Loucy (cell line): Measurements from ENCODE around the gene RNASEL.

Experiments used
- H2AFZ ChIP-seq: fragments of 200-600 bp; sonication (generic); 2 replicates; pipeline ENCODE4 v1.6.0; 2016; ENCODE audit warnings: antibody characterized with exemption, mild to moderate bottlenecking, low read length, moderate library complexity
- H3F3A ChIP-seq: fragments of 200-600 bp; 2 replicates; pipeline ENCODE4 v1.6.0; 2016; ENCODE audit warnings: antibody characterized with exemption, low read depth, mild to moderate bottlenecking
- H3K27me3 ChIP-seq: fragments of 200-600 bp; sonication (generic); 2 replicates; pipeline ENCODE4 v1.6.1; 2014; ENCODE audit warnings: low read length, mild to moderate bottlenecking; ENCODE audit not compliant: insufficient read depth, poor library complexity, severe bottlenecking
- H3K36me3 ChIP-seq: fragments of 200-600 bp; sonication (generic); 2 replicates; pipeline ENCODE4 v1.6.1; 2016; ENCODE audit warnings: low read length; ENCODE audit not compliant: insufficient read depth
- H3K4me1 ChIP-seq: fragments of 200-600 bp; sonication (generic); 2 replicates; pipeline ENCODE4 v1.5.1; 2014; ENCODE audit warnings: low read length, mild to moderate bottlenecking; ENCODE audit not compliant: insufficient read depth, poor library complexity, severe bottlenecking
- H3K4me2 ChIP-seq: fragments of 200-600 bp; sonication (generic); 2 replicates; pipeline ENCODE4 v1.6.0; 2014; ENCODE audit warnings: antibody characterized with exemption, low read length, low read depth, mild to moderate bottlenecking; ENCODE audit not compliant: poor library complexity, severe bottlenecking
- H3K4me3 ChIP-seq: fragments of 200-600 bp; sonication (generic); 2 replicates; pipeline ENCODE4 v1.5.1; 2014; ENCODE audit warnings: low read length, mild to moderate bottlenecking, mixed read lengths; ENCODE audit not compliant: poor library complexity, severe bottlenecking
- H3K79me2 ChIP-seq: fragments of 200-600 bp; sonication (generic); 2 replicates; pipeline ENCODE4 v1.6.1; 2014; ENCODE audit warnings: low read length; ENCODE audit not compliant: insufficient read depth
- H3K9ac ChIP-seq: fragments of 200-600 bp; sonication (generic); 2 replicates; pipeline ENCODE4 v1.6.0; 2014; ENCODE audit warnings: mild to moderate bottlenecking, low read depth, low read length, moderate library complexity; ENCODE audit not compliant: poor library complexity, severe bottlenecking
- H3K9me2 ChIP-seq: fragments of 200-600 bp; sonication (generic); replicated peaks from 2 replicates; pipeline ENCODE4 v1.6.1; 2016; ENCODE audit warnings: low read depth, low read length, mixed read lengths
- H3K9me3 ChIP-seq: fragments of 200-600 bp; sonication (generic); 2 replicates; pipeline ENCODE4 v1.6.1; 2014; ENCODE audit warnings: mild to moderate bottlenecking, antibody characterized with exemption, low read length, low read depth; ENCODE audit not compliant: insufficient read depth
- H4K20me1 ChIP-seq: fragments of 200-600 bp; sonication (generic); 2 replicates; pipeline ENCODE4 v1.6.0; 2014; ENCODE audit warnings: antibody characterized with exemption, low read length, mild to moderate bottlenecking; ENCODE audit not compliant: insufficient read depth, poor library complexity, severe bottlenecking
- CTCF ChIP-seq: fragments of 200-600 bp; sonication (generic); conservative IDR thresholded peaks from 2 replicates; pipeline ENCODE4 v1.5.1; 2014; ENCODE audit warnings: mild to moderate bottlenecking, antibody characterized with exemption, low read length
- EZH2phosphoT487 ChIP-seq: fragments of 200-600 bp; IDR thresholded peaks from 2 replicates; pipeline ENCODE4 v1.6.1; 2018; ENCODE audit warnings: antibody characterized with exemption, mild to moderate bottlenecking, moderate library complexity, borderline replicate concordance

Gene RNASEL

DNA sequence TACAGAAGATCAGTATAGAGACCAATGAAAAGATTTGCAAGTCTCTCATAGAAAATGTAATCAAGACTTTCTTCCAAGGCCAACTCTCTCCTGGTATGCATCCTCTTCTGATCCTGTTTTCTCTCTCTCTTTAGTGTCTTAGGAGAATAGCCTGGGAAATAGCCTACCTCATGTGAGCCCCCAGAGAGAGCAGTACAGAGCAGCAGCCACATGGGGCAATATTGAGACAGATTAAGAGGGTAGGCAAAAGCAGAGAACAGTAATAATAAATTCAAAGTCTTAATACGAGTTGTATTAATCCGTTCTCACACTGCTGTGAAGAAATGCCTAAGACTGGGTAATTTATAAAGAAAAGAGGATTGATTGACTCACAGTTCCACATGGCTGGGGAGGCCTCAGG lies 61.4 kb downstream of the RNASEL start:
- peaks cover 13% of the 10 kb centered on the region; the same call in 1 of the 2 replicates for H3K9me3 ChIP-seq
- H3F3A ChIP-seq: no peaks in the 10 kb centered on the region
- no peak overlapping the region for H3K4me2 ChIP-seq
- TF ChIP-seq CTCF (no peak), EZH2phosphoT487 (no peak)
- H3K36me3 ChIP-seq: no peaks in the 10 kb centered on the region
- no peak overlapping the region for H3K9ac ChIP-seq
- H3K79me2 ChIP-seq: no peaks in the 10 kb centered on the region
- H2AFZ ChIP-seq: no peak overlapping the region
- H3K9me2 ChIP-seq: no peaks in the 10 kb centered on the region
- H4K20me1 ChIP-seq: no peaks in the 10 kb centered on the region
- no peak overlapping the region for H3K4me3 ChIP-seq
- no peaks in the 10 kb centered on the region for H3K4me1 ChIP-seq
- H3K27me3 ChIP-seq: peaks cover 6% of the 10 kb centered on the region

- Histone ChIP-seq H3K4me2 (no peak overlapping the region), H3K9me2 (no peaks in the 10 kb centered on the region), H3K4me3 (no peak overlapping the region), H3K9me3 (peaks cover 13% of the 10 kb centered on the region; the same call in 1 of the 2 replicates), H3K9ac (no peak overlapping the region), H3K79me2 (no peaks in the 10 kb centered on the region), H2AFZ (no peak overlapping the region), H3F3A (no peaks in the 10 kb centered on the region), H3K4me1 (no peaks in the 10 kb centered on the region), H4K20me1 (no peaks in the 10 kb centered on the region), H3K27me3 (no peaks in the 10 kb centered on the region), H3K36me3 (no peaks in the 10 kb centered on the region)
- no peak for TF ChIP-seq CTCF
- no peak for TF ChIP-seq EZH2phosphoT487
Observed at GRCh38 chr1:182525342-182525741, 63.7 kb downstream of the RNASEL start.
